Measurements from ENCODE around the gene SLC35G6.

Gene SLC35G6

GRCh38 chr17:7483255-7484066 is 2.2 kb downstream of the SLC35G6 start:
- no peak for TF ChIP-seq CTCF (IDR thresholded peaks at IDR 0.05; ENCODE audit: extremely low read depth, missing control alignments)
- DNase-seq (ENCODE audit: low spot score): peak; percentile 93

GRCh38 chr17:7484067-7484918 is 3.0 kb downstream of the SLC35G6 start, which contains the start of gene POLR2A:
Gene POLR2A (plus strand): TSS chr17:7484366.
- no peak for TF ChIP-seq CTCF (IDR thresholded peaks at IDR 0.05; ENCODE audit: extremely low read depth, missing control alignments)
- DNase-seq (ENCODE audit: low spot score): peak; percentile 96

- no peak for TF ChIP-seq CTCF (IDR thresholded peaks at IDR 0.05; ENCODE audit: extremely low read depth, missing control alignments)
- no peak for DNase-seq (ENCODE audit: low spot score)
These were observed 3.7 kb downstream of the SLC35G6 start for GRCh38 chr17:7484919-7485377.

- DNase-seq (ENCODE audit: low spot score): no peak
- TF ChIP-seq CTCF (IDR thresholded peaks at IDR 0.05; ENCODE audit: extremely low read depth, missing control alignments): no peak
These were observed 4.9 kb downstream of the SLC35G6 start for GRCh38 chr17:7486181-7486580.

GRCh38 chr17:7490144-7490543 is 8.9 kb downstream of the SLC35G6 start:
- TF ChIP-seq CTCF (IDR thresholded peaks at IDR 0.05; ENCODE audit: extremely low read depth, missing control alignments): no peak
- no peak for DNase-seq (ENCODE audit: low spot score)

GRCh38 chr17:7491583-7491982 is 10.3 kb downstream of the SLC35G6 start:
- no peak for DNase-seq (ENCODE audit: low spot score)
- TF ChIP-seq CTCF (IDR thresholded peaks at IDR 0.05; ENCODE audit: extremely low read depth, missing control alignments): no peak

- no peak for TF ChIP-seq CTCF (IDR thresholded peaks at IDR 0.05; ENCODE audit: extremely low read depth, missing control alignments)
- DNase-seq (ENCODE audit: low spot score): no peak
These were observed 12.7 kb downstream of the SLC35G6 start for GRCh38 chr17:7493941-7494340.

Measured in GM20000 (cell line).